Mammary epithelial cell (primary cell): ENCODE measurements around the gene PECR.

Source experiments
- EZH2 ChIP-seq: IDR thresholded peaks from 2 replicates; pipeline ENCODE4 v1.6.1; 2012; ENCODE audit warnings: low read length, inconsistent platforms, borderline replicate concordance
- TF ChIP-seq, protein P1 (sequence below), 2 donors: IDR thresholded peaks in 1 of 2; conservative IDR thresholded peaks in 1 of 2; 2 replicates each; pipeline ENCODE4 v1.5.1; 2011 to 2012; ENCODE audit warnings: inconsistent platforms in 2 of 2, low read length in 2 of 2, mild to moderate bottlenecking in 2 of 2, control low read depth in 1 of 2, low read depth in 1 of 2; ENCODE audit not compliant: insufficient read depth in 1 of 2; ENCODE audit errors: extremely low read depth in 1 of 2

DNA sequence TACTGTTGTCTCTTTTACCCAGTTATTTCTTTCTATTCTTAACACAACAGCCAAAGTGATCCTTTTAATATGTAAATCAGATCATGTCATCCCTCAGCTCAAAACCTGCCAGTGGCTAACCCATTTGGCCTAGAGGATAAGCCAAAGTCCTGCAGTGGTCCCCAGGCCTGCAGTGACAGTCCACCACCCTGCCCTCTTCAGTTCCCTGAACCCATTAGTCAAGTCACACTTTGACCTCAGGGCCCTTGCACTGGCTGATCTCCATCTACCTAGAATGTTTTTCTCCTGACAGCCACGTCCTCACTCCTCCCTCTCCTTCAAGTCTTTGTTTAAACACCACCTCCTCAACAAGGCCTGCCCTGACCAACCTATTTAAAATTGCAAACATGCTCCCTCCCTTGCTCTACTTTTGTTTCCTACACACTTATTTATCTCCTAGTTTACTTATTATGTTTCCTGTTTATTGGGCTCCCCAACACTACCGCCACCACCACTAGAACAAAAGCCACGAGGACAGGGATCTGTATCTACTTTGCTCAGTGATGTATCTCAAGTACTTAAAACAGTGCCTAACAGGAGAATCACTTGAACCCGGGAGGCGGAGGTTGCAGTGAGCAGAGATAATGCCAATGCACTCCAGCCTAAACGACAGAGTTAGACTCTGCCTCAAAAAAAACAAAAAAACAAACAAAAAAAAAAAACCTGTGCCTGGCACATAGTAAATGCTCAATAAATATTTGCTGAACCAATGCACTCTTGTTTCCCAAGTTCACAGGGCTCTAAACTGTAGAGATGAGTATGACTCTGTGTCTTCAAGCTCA, 77.5 kb downstream of the PECR start:
- TF ChIP-seq, protein P1, sequence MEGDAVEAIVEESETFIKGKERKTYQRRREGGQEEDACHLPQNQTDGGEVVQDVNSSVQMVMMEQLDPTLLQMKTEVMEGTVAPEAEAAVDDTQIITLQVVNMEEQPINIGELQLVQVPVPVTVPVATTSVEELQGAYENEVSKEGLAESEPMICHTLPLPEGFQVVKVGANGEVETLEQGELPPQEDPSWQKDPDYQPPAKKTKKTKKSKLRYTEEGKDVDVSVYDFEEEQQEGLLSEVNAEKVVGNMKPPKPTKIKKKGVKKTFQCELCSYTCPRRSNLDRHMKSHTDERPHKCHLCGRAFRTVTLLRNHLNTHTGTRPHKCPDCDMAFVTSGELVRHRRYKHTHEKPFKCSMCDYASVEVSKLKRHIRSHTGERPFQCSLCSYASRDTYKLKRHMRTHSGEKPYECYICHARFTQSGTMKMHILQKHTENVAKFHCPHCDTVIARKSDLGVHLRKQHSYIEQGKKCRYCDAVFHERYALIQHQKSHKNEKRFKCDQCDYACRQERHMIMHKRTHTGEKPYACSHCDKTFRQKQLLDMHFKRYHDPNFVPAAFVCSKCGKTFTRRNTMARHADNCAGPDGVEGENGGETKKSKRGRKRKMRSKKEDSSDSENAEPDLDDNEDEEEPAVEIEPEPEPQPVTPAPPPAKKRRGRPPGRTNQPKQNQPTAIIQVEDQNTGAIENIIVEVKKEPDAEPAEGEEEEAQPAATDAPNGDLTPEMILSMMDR (conservative IDR thresholded peaks at IDR 0.05 in 1 of 2, IDR thresholded peaks at IDR 0.05 in 1 of 2; ENCODE audit: extremely low read depth in 1 of 2, insufficient read depth in 1 of 2, low read depth in 1 of 2, low read length in 2 of 2) = no peak
- no peak for TF ChIP-seq EZH2
